Nephron (organoid): ENCODE data around the gene ZNF292.

ENCODE experiments used
- H3K27ac Mint-ChIP-seq, 3 experiments: 2 replicates each; pipeline ENCODE4 v1.8.0; 2020; ENCODE audit warnings: mixed read lengths in 3 of 3, mild to moderate bottlenecking in 2 of 3, moderate library complexity in 1 of 3
- H3K27me3 Mint-ChIP-seq: 2 replicates; pipeline ENCODE4 v1.8.0; 2021; ENCODE audit warnings: low read depth, mild to moderate bottlenecking, moderate library complexity, mixed read lengths
- H3K36me3 Mint-ChIP-seq: 2 replicates; pipeline ENCODE4 v1.8.0; 2020; ENCODE audit warnings: low read depth, mixed read lengths
- H3K4me1 Mint-ChIP-seq: 2 replicates; pipeline ENCODE4 v1.8.0; 2020; ENCODE audit warnings: mixed read lengths
- H3K4me3 Mint-ChIP-seq, 3 experiments: 2 replicates each; pipeline ENCODE4 v1.8.0; 2020; ENCODE audit warnings: mild to moderate bottlenecking in 3 of 3, mixed read lengths in 3 of 3, moderate library complexity in 2 of 3
- H3K9me3 Mint-ChIP-seq: 2 replicates; pipeline ENCODE4 v1.8.0; 2020; ENCODE audit warnings: mixed read lengths
- CTCF ChIP-seq, 3 experiments: fragments of 200-600 bp; sonication (generic); IDR thresholded peaks; one replicate each; pipeline ENCODE4 v1.5.0; 2021; ENCODE audit warnings: antibody characterized with exemption in 3 of 3; ENCODE audit not compliant: unreplicated experiment in 3 of 3

Gene ZNF292

GRCh38 chr6:87118054-87118453 lies 37.3 kb upstream of the ZNF292 start:
- Mint-ChIP-seq H3K36me3 (no peaks in the 10 kb centered on the region), H3K4me1 (no peaks in the 10 kb centered on the region), H3K27ac (no peak overlapping the region), H3K27me3 (no peaks in the 10 kb centered on the region), H3K9me3 (peaks cover 7% of the 10 kb centered on the region), H3K4me3 (no peak overlapping the region)
- no peak for TF ChIP-seq CTCF (IDR thresholded peaks at IDR 0.05; ENCODE audit: unreplicated experiment in 3 of 3)

- H3K9me3 Mint-ChIP-seq: peaks cover 7% of the 10 kb centered on the region
- TF ChIP-seq CTCF (IDR thresholded peaks at IDR 0.05; ENCODE audit: unreplicated experiment in 3 of 3): no peak
Measured at GRCh38 chr6:87122477-87122876, 32.9 kb upstream of the ZNF292 start.

GRCh38 chr6:87124074-87124473 lies 31.3 kb upstream of the ZNF292 start:
- H3K4me1 Mint-ChIP-seq: no peaks in the 10 kb centered on the region
- H3K9me3 Mint-ChIP-seq: peaks cover 7% of the 10 kb centered on the region
- TF ChIP-seq CTCF (IDR thresholded peaks at IDR 0.05; ENCODE audit: unreplicated experiment in 3 of 3): no peak
- no peak overlapping the region for H3K27ac Mint-ChIP-seq
- no peak overlapping the region for H3K4me3 Mint-ChIP-seq
- no peaks in the 10 kb centered on the region for H3K27me3 Mint-ChIP-seq
- H3K36me3 Mint-ChIP-seq: no peaks in the 10 kb centered on the region

More at GRCh38 chr6:87122477-87122876, 32.9 kb upstream of the ZNF292 start:
- no peaks in the 10 kb centered on the region for H3K4me1 Mint-ChIP-seq
- H3K27me3 Mint-ChIP-seq: no peaks in the 10 kb centered on the region
- no peak overlapping the region for H3K4me3 Mint-ChIP-seq
- H3K27ac Mint-ChIP-seq: no peak overlapping the region
- no peaks in the 10 kb centered on the region for H3K36me3 Mint-ChIP-seq

GRCh38 chr6:87126501-87126900 lies 28.9 kb upstream of the ZNF292 start:
- H3K36me3 Mint-ChIP-seq: no peaks in the 10 kb centered on the region
- H3K9me3 Mint-ChIP-seq: peaks cover 7% of the 10 kb centered on the region
- H3K4me1 Mint-ChIP-seq: no peaks in the 10 kb centered on the region
- no peak for TF ChIP-seq CTCF (IDR thresholded peaks at IDR 0.05; ENCODE audit: unreplicated experiment in 3 of 3)
- no peaks in the 10 kb centered on the region for H3K27me3 Mint-ChIP-seq
- no peak overlapping the region for H3K27ac Mint-ChIP-seq
- no peak overlapping the region for H3K4me3 Mint-ChIP-seq

GRCh38 chr6:87127737-87128136 lies 27.6 kb upstream of the ZNF292 start:
- no peaks in the 10 kb centered on the region for H3K4me1 Mint-ChIP-seq
- no peak overlapping the region for H3K4me3 Mint-ChIP-seq
- H3K36me3 Mint-ChIP-seq: no peaks in the 10 kb centered on the region
- no peak for TF ChIP-seq CTCF (IDR thresholded peaks at IDR 0.05; ENCODE audit: unreplicated experiment in 3 of 3)
- H3K9me3 Mint-ChIP-seq: no peaks in the 10 kb centered on the region
- H3K27me3 Mint-ChIP-seq: no peaks in the 10 kb centered on the region
- no peak overlapping the region for H3K27ac Mint-ChIP-seq

- Mint-ChIP-seq H3K27me3 (peaks cover 5% of the 10 kb centered on the region), H3K4me1 (no peaks in the 10 kb centered on the region), H3K36me3 (no peaks in the 10 kb centered on the region), H3K4me3 (no peak overlapping the region), H3K27ac (no peak overlapping the region), H3K9me3 (peaks cover 10% of the 10 kb centered on the region)
- no peak for TF ChIP-seq CTCF (IDR thresholded peaks at IDR 0.05; ENCODE audit: unreplicated experiment in 3 of 3)
Measured at GRCh38 chr6:87136963-87137362, 18.4 kb upstream of the ZNF292 start.
